ENCODE data around the gene LIPC. TPM values are rescaled to one million over a fixed set of nuclear protein-coding genes. Genes with fewer than 3 reads are reported as not detected.

LIPC gene
- total RNA-seq, 1 experiment from 2014 or later, result not detected

DNA sequence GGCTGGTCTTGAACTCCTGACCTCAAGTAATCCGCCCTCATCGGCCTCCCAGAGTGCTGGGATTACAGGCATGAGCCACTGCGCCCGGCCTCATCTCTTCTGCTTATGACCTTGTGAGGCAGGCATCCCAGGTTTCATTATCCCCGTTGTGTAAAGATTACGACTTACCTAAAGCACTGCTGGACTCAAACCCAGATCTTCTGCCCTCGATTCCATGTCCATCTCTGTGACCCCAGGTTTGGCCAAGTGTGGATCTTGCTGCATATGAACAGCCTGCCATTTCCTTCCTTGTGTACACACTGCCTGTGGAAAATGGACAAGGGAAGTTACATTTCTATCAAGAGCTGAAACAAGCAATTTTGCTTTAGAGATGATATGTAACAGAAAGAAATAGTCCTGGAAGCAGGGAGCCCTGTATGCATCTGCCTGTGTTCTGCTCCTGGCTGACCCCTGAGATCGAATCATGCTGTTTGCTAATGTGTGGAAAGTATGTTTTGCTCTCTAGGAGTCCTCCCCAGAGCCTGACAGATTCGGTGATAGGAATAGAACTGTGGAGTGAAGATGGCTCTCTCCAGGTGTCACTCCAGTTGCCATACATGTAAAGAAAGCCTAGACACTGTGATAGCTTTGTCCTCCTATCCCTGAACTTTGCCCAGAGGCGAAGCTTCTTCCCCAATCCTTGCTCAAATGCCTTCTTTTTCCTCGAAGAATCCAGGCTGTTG lies 11.8 kb upstream of the LIPC start (continued):
- TF ChIP-seq, protein P1, sequence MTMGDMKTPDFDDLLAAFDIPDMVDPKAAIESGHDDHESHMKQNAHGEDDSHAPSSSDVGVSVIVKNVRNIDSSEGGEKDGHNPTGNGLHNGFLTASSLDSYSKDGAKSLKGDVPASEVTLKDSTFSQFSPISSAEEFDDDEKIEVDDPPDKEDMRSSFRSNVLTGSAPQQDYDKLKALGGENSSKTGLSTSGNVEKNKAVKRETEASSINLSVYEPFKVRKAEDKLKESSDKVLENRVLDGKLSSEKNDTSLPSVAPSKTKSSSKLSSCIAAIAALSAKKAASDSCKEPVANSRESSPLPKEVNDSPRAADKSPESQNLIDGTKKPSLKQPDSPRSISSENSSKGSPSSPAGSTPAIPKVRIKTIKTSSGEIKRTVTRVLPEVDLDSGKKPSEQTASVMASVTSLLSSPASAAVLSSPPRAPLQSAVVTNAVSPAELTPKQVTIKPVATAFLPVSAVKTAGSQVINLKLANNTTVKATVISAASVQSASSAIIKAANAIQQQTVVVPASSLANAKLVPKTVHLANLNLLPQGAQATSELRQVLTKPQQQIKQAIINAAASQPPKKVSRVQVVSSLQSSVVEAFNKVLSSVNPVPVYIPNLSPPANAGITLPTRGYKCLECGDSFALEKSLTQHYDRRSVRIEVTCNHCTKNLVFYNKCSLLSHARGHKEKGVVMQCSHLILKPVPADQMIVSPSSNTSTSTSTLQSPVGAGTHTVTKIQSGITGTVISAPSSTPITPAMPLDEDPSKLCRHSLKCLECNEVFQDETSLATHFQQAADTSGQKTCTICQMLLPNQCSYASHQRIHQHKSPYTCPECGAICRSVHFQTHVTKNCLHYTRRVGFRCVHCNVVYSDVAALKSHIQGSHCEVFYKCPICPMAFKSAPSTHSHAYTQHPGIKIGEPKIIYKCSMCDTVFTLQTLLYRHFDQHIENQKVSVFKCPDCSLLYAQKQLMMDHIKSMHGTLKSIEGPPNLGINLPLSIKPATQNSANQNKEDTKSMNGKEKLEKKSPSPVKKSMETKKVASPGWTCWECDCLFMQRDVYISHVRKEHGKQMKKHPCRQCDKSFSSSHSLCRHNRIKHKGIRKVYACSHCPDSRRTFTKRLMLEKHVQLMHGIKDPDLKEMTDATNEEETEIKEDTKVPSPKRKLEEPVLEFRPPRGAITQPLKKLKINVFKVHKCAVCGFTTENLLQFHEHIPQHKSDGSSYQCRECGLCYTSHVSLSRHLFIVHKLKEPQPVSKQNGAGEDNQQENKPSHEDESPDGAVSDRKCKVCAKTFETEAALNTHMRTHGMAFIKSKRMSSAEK (CRISPR knock-in tag; IDR thresholded peaks at IDR 0.05; ENCODE audit: borderline replicate concordance), result no peak
- TF ChIP-seq JUN (CRISPR knock-in tag; IDR thresholded peaks at IDR 0.05), result no peak
- TF ChIP-seq, protein P2, sequence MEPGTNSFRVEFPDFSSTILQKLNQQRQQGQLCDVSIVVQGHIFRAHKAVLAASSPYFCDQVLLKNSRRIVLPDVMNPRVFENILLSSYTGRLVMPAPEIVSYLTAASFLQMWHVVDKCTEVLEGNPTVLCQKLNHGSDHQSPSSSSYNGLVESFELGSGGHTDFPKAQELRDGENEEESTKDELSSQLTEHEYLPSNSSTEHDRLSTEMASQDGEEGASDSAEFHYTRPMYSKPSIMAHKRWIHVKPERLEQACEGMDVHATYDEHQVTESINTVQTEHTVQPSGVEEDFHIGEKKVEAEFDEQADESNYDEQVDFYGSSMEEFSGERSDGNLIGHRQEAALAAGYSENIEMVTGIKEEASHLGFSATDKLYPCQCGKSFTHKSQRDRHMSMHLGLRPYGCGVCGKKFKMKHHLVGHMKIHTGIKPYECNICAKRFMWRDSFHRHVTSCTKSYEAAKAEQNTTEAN (CRISPR knock-in tag; IDR thresholded peaks at IDR 0.05), result no peak
- TF ChIP-seq SOX15 (CRISPR knock-in tag; IDR thresholded peaks at IDR 0.05), result no peak
- no peak for TF ChIP-seq ZNF232 (CRISPR knock-in tag; IDR thresholded peaks at IDR 0.05)
- no peak for TF ChIP-seq IRF2 (CRISPR knock-in tag; IDR thresholded peaks at IDR 0.05; ENCODE audit: borderline replicate concordance, low read depth)
- no peak for TF ChIP-seq CREB1 (CRISPR knock-in tag; IDR thresholded peaks at IDR 0.05)

DNA sequence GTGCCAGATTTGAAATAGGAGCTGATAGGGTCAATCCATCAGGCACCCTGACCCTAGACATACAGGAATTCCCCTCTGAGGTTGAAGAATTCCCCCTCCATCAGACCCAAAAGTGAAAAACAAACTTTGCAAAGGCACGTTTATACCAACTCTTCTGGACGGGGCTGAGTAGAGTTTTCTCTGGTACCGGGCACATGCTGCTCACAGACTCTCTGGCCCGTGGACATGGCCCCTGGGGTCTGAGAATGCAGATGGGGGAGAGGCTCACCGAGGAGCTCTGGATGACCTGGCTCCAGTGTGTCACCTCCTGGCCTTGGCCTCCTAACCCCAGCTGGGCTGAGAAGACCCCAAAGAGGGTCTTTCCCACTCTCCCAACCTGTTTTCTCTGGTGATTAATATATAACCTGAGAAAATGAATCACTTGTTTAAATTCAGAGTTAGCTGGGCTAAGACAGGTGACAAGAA lies 11.2 kb upstream of the LIPC start:
- Mint-ChIP-seq H3K27me3 (ENCODE audit: low read depth) (no peaks in the 10 kb centered on the region), H3K4me1 (no peaks in the 10 kb centered on the region), H3K36me3 (no peaks in the 10 kb centered on the region), H3K4me3 (no peak overlapping the region), H3K27ac (no peak overlapping the region), H3K9me3 (peaks cover 8% of the 10 kb centered on the region)
- DNase-seq (ENCODE audit: low spot score) (no peak), ATAC-seq (no peak)
- ChIA-PET CTCF (no interaction called here), POLR2A (no interaction called here)
- TF ChIP-seq CREM (CRISPR knock-in tag; IDR thresholded peaks at IDR 0.05) (no peak), FOXK1 (CRISPR knock-in tag; IDR thresholded peaks at IDR 0.05) (no peak), ZNF219 (CRISPR knock-in tag; IDR thresholded peaks at IDR 0.05; ENCODE audit: borderline replicate concordance) (no peak), NFATC4 (CRISPR knock-in tag; IDR thresholded peaks at IDR 0.05) (no peak), ZBTB21 (CRISPR knock-in tag; IDR thresholded peaks at IDR 0.05; ENCODE audit: borderline replicate concordance) (no peak), FOXP1 (CRISPR knock-in tag; IDR thresholded peaks at IDR 0.05; ENCODE audit: borderline replicate concordance) (no peak), ZNF138 (CRISPR knock-in tag; conservative IDR thresholded peaks at IDR 0.05) (no peak)
- TF ChIP-seq, protein P3, sequence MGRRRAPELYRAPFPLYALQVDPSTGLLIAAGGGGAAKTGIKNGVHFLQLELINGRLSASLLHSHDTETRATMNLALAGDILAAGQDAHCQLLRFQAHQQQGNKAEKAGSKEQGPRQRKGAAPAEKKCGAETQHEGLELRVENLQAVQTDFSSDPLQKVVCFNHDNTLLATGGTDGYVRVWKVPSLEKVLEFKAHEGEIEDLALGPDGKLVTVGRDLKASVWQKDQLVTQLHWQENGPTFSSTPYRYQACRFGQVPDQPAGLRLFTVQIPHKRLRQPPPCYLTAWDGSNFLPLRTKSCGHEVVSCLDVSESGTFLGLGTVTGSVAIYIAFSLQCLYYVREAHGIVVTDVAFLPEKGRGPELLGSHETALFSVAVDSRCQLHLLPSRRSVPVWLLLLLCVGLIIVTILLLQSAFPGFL (CRISPR knock-in tag; IDR thresholded peaks at IDR 0.05; ENCODE audit: borderline replicate concordance), result no peak
- TF ChIP-seq, protein P4, sequence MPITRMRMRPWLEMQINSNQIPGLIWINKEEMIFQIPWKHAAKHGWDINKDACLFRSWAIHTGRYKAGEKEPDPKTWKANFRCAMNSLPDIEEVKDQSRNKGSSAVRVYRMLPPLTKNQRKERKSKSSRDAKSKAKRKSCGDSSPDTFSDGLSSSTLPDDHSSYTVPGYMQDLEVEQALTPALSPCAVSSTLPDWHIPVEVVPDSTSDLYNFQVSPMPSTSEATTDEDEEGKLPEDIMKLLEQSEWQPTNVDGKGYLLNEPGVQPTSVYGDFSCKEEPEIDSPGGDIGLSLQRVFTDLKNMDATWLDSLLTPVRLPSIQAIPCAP (CRISPR knock-in tag; IDR thresholded peaks at IDR 0.05), result no peak
- TF ChIP-seq, protein P5, sequence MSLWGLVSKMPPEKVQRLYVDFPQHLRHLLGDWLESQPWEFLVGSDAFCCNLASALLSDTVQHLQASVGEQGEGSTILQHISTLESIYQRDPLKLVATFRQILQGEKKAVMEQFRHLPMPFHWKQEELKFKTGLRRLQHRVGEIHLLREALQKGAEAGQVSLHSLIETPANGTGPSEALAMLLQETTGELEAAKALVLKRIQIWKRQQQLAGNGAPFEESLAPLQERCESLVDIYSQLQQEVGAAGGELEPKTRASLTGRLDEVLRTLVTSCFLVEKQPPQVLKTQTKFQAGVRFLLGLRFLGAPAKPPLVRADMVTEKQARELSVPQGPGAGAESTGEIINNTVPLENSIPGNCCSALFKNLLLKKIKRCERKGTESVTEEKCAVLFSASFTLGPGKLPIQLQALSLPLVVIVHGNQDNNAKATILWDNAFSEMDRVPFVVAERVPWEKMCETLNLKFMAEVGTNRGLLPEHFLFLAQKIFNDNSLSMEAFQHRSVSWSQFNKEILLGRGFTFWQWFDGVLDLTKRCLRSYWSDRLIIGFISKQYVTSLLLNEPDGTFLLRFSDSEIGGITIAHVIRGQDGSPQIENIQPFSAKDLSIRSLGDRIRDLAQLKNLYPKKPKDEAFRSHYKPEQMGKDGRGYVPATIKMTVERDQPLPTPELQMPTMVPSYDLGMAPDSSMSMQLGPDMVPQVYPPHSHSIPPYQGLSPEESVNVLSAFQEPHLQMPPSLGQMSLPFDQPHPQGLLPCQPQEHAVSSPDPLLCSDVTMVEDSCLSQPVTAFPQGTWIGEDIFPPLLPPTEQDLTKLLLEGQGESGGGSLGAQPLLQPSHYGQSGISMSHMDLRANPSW (CRISPR knock-in tag; conservative IDR thresholded peaks at IDR 0.05; ENCODE audit: low read depth), result no peak
- TF ChIP-seq, protein P6, sequence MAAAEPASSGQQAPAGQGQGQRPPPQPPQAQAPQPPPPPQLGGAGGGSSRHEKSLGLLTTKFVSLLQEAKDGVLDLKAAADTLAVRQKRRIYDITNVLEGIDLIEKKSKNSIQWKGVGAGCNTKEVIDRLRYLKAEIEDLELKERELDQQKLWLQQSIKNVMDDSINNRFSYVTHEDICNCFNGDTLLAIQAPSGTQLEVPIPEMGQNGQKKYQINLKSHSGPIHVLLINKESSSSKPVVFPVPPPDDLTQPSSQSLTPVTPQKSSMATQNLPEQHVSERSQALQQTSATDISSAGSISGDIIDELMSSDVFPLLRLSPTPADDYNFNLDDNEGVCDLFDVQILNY (CRISPR knock-in tag; IDR thresholded peaks at IDR 0.05), result no peak
